ENCODE results near the gene GRK6. TPM values are rescaled to one million over a fixed set of nuclear protein-coding genes. Genes with fewer than 3 reads are reported as not detected.

Gene GRK6
- total RNA-seq (10 to 100 TPM; 51.8 to 57.0 TPM), polyA plus RNA-seq (ENCODE audit: insufficient read depth, low read depth, low replicate concordance) (32.6 TPM)
- long read RNA-seq, donor 1, transcript GRK6-201 (16 exons, 2,939 nt): major isoform, 9 of 9 reads
- long read RNA-seq, donor 1, partial matches to known transcripts: 0 of 9 reads
- long read RNA-seq, donor 1, other reads (novel, unspliced or antisense): 0 of 9 reads
- long read RNA-seq, donor 2, partial matches to known transcripts: 0 of 4 reads
- long read RNA-seq, donor 2, other reads (novel, unspliced or antisense): 0 of 4 reads

DNA sequence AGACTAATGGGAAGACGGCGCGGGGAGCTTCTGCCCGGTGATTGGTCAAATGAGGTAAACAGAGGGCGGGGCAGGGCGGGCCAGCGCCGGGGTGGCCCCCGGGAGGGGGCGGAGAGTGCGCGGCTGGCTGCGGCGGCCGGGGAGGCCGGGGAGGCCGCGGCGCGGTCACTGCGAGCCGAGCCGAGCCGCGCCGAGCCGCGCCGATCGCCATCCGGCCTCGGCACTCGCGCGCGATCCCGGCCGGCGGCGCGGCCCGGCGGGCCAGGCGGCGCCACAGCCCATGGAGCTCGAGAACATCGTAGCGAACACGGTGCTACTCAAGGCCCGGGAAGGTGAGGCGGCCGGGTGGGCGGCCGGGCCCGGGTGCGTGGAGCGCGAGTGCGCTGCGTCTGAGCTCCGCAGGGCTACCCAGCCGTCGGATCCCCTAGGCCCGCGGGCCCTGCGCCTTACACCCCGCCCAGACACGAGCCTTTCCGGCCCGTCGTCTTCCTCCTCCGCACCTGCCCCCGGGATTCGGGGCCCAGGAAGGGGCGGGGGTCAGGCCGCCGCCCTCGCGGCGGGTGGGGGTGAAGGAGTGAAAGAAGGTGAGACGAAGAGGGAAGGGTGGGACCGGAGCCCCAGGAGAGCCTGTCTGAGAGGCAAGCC is at the start of gene GRK6:
Gene GRK6 (plus strand): TSS at position 111 of the 645 bp plus-strand sequence. CDS start 170 bp downstream, at position 281.
- H3K4me1 ChIP-seq: peaks cover 12% of the 10 kb centered on the region
- no peaks in the 10 kb centered on the region for H3K9me3 ChIP-seq
- H3K27me3 ChIP-seq: no peaks in the 10 kb centered on the region
- peak within 1 kb of the TSS; percentile 75 to 77 for H3K4me3 ChIP-seq
- peak within 1 kb of the TSS; percentile 85 to 92 for H3K27ac ChIP-seq
- DNase-seq: no peak
- TF ChIP-seq, protein P1, sequence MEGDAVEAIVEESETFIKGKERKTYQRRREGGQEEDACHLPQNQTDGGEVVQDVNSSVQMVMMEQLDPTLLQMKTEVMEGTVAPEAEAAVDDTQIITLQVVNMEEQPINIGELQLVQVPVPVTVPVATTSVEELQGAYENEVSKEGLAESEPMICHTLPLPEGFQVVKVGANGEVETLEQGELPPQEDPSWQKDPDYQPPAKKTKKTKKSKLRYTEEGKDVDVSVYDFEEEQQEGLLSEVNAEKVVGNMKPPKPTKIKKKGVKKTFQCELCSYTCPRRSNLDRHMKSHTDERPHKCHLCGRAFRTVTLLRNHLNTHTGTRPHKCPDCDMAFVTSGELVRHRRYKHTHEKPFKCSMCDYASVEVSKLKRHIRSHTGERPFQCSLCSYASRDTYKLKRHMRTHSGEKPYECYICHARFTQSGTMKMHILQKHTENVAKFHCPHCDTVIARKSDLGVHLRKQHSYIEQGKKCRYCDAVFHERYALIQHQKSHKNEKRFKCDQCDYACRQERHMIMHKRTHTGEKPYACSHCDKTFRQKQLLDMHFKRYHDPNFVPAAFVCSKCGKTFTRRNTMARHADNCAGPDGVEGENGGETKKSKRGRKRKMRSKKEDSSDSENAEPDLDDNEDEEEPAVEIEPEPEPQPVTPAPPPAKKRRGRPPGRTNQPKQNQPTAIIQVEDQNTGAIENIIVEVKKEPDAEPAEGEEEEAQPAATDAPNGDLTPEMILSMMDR (IDR thresholded peaks at IDR 0.05): no peak
- TF ChIP-seq POLR2A (IDR thresholded peaks at IDR 0.05): no peak
- intact Hi-C loops (cut with DNase I; ENCODE audit: low total_unique reads): no loop called here
- 0 to 1% methylated on average over 27 to 56 of the region's 82 CpGs for WGBS, 2 donors
- no peaks in the 10 kb centered on the region for H3K36me3 ChIP-seq (ENCODE audit: low read depth, missing control alignments)

DNA sequence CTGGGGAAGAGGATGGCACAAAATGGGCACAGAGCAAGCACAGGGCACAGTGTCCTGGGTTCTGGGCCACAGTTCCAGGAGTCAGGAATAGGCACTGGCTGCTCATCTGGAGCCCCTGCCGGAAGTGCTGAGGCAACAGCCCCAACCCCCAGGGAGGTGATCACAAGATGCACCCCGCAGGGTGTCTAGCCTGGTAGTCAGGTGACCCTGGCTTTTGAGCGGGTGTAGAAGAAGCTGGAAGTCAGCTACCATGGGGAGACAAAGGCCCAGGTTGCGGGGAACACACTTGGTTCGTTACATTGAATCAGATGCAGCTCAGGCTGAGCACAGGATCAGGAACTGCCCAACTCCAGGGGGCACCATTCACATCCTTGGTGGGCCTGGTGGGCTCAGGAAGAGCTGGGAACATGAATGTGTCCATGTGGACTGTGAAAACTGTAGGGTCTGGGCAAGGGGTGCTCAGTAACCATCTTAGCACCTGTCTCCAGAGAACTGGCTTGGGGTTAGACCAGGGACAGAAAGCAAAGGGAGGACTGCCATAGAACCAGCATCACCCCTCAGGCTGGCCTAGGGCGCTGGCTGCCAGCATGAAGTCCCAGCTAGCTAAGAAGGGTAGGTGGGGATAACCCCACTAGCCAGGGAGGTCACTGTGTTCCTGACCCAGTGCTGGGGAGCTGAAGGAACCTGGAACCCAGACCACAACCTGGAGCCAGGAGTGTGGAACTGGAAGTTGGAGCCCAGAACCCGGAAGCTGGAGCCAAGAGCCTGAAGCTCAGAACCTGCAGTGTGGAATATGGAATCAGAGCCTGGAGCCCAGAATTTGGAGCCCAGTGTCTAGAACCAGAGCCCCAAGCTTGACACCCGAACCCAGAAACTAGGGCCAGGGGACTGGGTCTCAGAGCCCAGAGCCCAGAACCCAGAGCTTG is 48.4 kb upstream of the GRK6 start:
- H3K4me3 ChIP-seq: no peak overlapping the region
- H3K36me3 ChIP-seq (ENCODE audit: low read depth, missing control alignments): no peaks in the 10 kb centered on the region
- intact Hi-C loops (cut with DNase I; ENCODE audit: low total_unique reads): no loop called here
- no peak for DNase-seq
- no peak overlapping the region for H3K27ac ChIP-seq
- H3K27me3 ChIP-seq: no peaks in the 10 kb centered on the region
- 91 to 93% methylated on average over 8 of the region's 8 CpGs for WGBS, 2 donors
- H3K4me1 ChIP-seq: peaks cover 16% of the 10 kb centered on the region
- TF ChIP-seq, protein P1 (IDR thresholded peaks at IDR 0.05): no peak
- TF ChIP-seq POLR2A (IDR thresholded peaks at IDR 0.05): no peak
- no peaks in the 10 kb centered on the region for H3K9me3 ChIP-seq

DNA sequence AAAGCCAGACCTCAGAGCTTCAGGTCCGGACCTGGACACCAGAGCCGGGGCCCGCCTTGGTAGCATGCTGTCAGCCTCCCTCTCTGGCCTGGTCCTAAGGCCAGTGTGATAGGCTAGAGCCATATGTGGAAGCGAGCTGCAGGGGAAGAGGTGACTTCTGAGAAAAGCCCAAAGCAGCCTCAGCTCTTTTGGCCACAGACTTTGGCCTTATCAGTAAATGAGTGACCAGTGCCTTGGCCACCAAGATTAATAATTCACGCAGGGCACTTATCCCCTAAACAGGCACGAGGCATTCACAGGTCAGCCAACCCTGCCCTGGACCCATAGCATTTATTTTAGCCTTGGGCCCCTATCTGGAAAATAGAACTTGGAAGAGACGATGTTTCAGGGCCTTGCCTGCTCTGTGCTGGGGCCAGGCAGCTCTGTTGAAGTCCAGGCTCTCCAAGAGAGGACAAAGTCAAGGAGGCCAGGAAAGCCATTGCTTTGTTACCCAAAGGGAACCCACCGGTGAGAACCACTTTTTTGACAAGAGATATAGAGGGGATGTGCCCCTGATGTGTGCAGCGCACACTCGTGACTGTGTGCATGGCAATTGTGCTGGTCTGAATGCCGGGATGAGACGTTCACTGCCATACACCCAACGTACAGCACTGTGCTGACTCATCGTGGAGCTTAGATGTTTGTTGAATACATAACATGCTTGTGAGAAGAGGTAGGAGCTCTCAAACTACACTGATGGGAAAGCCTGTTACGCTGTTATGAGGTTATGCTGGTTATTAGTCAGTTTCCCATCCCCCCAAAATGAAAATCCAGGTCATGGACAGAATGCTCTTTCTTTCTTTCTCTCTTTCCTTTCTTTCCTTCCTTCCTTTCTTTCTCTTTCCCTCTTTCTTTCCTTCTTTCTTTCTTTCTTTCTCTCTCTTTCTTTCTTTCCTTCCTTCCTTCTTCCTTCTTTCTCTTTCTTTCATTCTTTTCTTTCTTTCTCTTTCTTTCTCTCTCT is 47.3 kb upstream of the GRK6 start:
- no peaks in the 10 kb centered on the region for H3K36me3 ChIP-seq (ENCODE audit: low read depth, missing control alignments)
- 87% methylated on average over 15 of the region's 15 CpGs for WGBS, 2 donors
- intact Hi-C loops (cut with DNase I; ENCODE audit: low total_unique reads): no loop called here
- no peak for DNase-seq
- H3K4me1 ChIP-seq: peaks cover 16% of the 10 kb centered on the region
- no peaks in the 10 kb centered on the region for H3K27me3 ChIP-seq
- H3K4me3 ChIP-seq: no peak overlapping the region
- TF ChIP-seq, protein P1 (IDR thresholded peaks at IDR 0.05): no peak
- no peak for TF ChIP-seq POLR2A (IDR thresholded peaks at IDR 0.05)
- no peak overlapping the region for H3K27ac ChIP-seq
- H3K9me3 ChIP-seq: no peaks in the 10 kb centered on the region

DNA sequence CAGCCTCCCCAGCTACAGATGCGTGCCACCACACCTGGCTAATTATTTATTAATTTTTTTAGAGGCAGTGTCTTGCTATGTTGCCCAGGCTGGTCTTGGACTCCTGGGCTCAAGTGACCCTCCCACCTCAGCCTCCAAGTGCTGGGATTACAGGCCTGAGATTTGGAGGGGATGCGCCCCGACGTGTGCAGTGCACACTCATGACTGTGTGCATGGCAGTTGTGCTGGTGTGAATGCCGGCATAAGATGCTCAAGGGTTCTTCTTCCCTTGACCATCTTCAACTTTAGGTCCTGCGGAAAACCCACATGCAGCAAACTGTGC is 45.7 kb upstream of the GRK6 start:
- Histone ChIP-seq H3K36me3 (ENCODE audit: low read depth, missing control alignments) (no peaks in the 10 kb centered on the region), H3K4me1 (peaks cover 14% of the 10 kb centered on the region), H3K27ac (no peak overlapping the region), H3K9me3 (no peaks in the 10 kb centered on the region), H3K27me3 (no peaks in the 10 kb centered on the region), H3K4me3 (no peak overlapping the region)
- WGBS, 2 donors: 85 to 100% methylated on average over 2 to 6 of the region's 6 CpGs
- TF ChIP-seq, protein P1 (IDR thresholded peaks at IDR 0.05): no peak
- TF ChIP-seq POLR2A (IDR thresholded peaks at IDR 0.05): no peak
- DNase-seq: no peak
- intact Hi-C loops (cut with DNase I; ENCODE audit: low total_unique reads): no loop called here
